HG03442 (cell line): ENCODE measurements around the gene PRDM9.
"Not testable (repeated sequence)": the region's sequence is repeated elsewhere in the genome, so short reads cannot be mapped to it uniquely, and the experiment has no call there.

Source experiments
- ATAC-seq: cut with Tn5 transposase; IDR thresholded peaks from one replicate; pipeline ENCODE4 v1.9.1; 2021; ENCODE audit warnings: mild to moderate bottlenecking, moderate library complexity; ENCODE audit not compliant: unreplicated experiment

The PRDM9 gene

DNA sequence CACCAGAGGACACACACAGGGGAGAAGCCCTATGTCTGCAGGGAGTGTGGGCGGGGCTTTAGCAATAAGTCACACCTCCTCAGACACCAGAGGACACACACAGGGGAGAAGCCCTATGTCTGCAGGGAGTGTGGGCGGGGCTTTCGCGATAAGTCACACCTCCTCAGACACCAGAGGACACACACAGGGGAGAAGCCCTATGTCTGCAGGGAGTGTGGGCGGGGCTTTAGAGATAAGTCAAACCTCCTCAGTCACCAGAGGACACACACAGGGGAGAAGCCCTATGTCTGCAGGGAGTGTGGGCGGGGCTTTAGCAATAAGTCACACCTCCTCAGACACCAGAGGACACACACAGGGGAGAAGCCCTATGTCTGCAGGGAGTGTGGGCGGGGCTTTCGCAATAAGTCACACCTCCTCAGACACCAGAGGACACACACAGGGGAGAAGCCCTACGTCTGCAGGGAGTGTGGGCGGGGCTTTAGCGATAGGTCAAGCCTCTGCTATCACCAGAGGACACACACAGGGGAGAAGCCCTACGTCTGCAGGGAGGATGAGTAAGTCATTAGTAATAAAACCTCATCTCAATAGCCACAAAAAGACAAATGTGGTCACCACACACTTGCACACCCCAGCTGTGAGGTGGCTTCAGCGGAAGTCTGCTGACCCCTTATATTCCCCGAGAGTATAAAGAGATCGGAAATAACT lies 20.0 kb downstream of the PRDM9 start:
- not testable (repeated sequence) for ATAC-seq

DNA sequence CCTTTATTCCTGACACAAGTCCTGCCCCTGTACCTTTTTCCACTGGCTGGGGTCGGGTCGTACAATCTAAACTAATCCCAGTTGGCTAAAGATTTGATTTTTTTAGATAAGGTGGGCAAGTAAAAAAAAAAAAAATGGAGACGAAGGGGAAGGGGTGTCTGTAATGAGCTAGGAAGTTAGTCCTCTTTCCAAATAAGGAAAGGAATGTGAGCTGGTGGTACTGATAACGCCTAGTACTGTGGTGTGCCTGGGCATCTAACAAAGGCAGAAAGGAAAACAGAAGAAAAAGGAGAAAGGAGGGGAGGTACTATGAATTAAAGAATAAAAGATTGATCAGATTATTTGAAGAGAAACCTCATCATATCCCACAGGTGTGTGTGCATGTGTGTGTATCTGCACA lies 21.3 kb downstream of the PRDM9 start:
- no peak for ATAC-seq

DNA sequence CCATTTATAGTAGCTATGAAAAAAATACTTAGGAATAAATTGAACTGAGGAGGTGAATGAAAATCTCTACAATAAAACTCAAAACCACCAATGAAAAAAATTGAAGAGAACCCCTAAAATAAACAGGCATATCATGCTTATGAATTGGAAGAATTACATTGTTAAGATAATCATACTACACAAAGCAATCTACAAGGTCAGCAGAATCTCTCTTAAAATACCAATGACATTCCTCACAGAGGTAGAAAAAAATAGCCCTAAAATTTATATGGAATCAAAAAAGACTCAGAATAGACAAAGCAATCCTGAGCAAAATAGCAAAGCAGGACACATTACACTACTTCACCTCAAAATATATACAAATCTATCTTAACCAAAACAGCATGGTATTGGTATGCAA lies 23.2 kb downstream of the PRDM9 start:
- no peak for ATAC-seq

DNA sequence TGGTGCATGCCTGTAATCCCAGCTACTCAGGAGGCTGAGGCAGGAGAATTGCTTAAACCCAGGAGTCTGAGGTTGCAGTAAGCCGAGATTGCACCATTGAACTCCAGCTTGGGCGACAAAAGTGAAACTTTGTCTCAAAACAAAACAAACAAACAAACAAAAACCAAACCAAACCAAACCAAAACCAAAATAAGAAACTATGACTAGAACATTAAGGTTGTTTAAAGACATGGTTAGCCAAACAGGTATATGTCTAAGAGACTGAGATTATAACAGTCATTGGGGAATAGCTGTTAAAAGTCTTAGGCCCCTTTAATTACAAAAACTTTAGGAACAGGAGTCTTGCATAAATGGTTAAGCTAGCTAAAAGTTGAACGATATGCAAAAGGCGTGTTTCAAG lies 63.6 kb downstream of the PRDM9 start:
- ATAC-seq = no peak
